K562 (cell line): ENCODE measurements around the gene IL17RC. TPM values are rescaled to one million over a fixed set of nuclear protein-coding genes. Genes with fewer than 3 reads are reported as not detected.

ENCODE experiments used
- ATAC-seq: fragments of 200-7000 bp; cut with Tn5 transposase; 3 replicates; pipeline ENCODE4 v1.9.1; 2020; ENCODE audit warnings: moderate library complexity
- BruUV-seq: library from RNA; stranded (reverse); fragments of 400-500 nt; replicated peaks from 2 replicates; lab custom pipeline; 2021; lab: Mats Ljungman, UMichigan
- CTCF ChIA-PET: fragments of 300-600 bp; formaldehyde crosslinking; extraction: SDS; loops from one replicate; lab custom pipeline; 2021; ENCODE audit warnings: low intra/inter-chr PET ratio; lab: Yijun Ruan, JAX
- POLR2A ChIA-PET: fragments of 300-600, 350-650 bp; sonication (Branson Sonifier 250); formaldehyde crosslinking; extraction: SDS; loops from one replicate; lab custom pipeline; 2021; ENCODE audit warnings: antibody characterized with exemption, inconsistent platforms; lab: Yijun Ruan, JAX
- DNase-seq, 4 experiments: peaks; one replicate each; pipeline versions ENCODE4 v3.0.0 to v3.0.0-alpha.2; 2011 to 2018; ENCODE audit warnings: low spot score in 3 of 4, mixed read lengths in 3 of 4; ENCODE audit errors: extremely low read depth in 1 of 4
- FAIRE-seq: peaks from 2 replicates; lab custom pipeline; 2011; peaks lifted over from hg19 to GRCh38; lab: Jason Lieb, UNC
- H2AFZ ChIP-seq: 2 replicates; pipeline ENCODE4 v1.6.0; 2011; ENCODE audit warnings: low read depth, low read length, control low read depth, inconsistent platforms
- H3K27ac ChIP-seq: fragments of 200-600 bp; 3 replicates; pipeline ENCODE4 v1.8.0; 2011; ENCODE audit warnings: low read depth, mild to moderate bottlenecking, control low read depth, inconsistent platforms, low read length, moderate library complexity, mixed read lengths; ENCODE audit errors: extremely low read depth
- H3K27me3 ChIP-seq, 2 experiments: fragments of 300-600 bp in 1 of 2; 2 replicates in 1 of 2; 3 replicates in 1 of 2; pipeline versions ENCODE4 v1.6.0 to v1.8.0; 2011; ENCODE audit warnings: inconsistent platforms in 2 of 2, low read length in 2 of 2, mild to moderate bottlenecking in 1 of 2, mixed read lengths in 1 of 2, moderate library complexity in 1 of 2; ENCODE audit not compliant: control insufficient read depth in 2 of 2, insufficient read depth in 2 of 2
- H3K36me3 ChIP-seq: fragments of 300-600 bp; 3 replicates; pipeline ENCODE4 v1.8.0; 2011; ENCODE audit warnings: mild to moderate bottlenecking, low read length, inconsistent platforms; ENCODE audit not compliant: control insufficient read depth, insufficient read depth
- H3K4me1 ChIP-seq, 2 experiments: fragments of 200-600 bp in 1 of 2; replicated peaks in 1 of 2; 2 replicates in 1 of 2; 3 replicates in 1 of 2; pipeline versions ENCODE4 v1.5.1 to v1.8.0; 2011; ENCODE audit warnings: inconsistent platforms in 2 of 2, low read length in 2 of 2, mild to moderate bottlenecking in 1 of 2, mixed read lengths in 1 of 2, moderate library complexity in 1 of 2; ENCODE audit not compliant: control insufficient read depth in 2 of 2, insufficient read depth in 2 of 2
- H3K4me2 ChIP-seq: 2 replicates; pipeline ENCODE4 v1.6.1; 2011; ENCODE audit warnings: low read length, control low read depth, inconsistent platforms, mixed read lengths; ENCODE audit not compliant: insufficient read depth
- H3K4me3 ChIP-seq: fragments of 200-600 bp; sonication (generic), shearing (Covaris generic); 2 replicates; pipeline ENCODE4 v1.5.1; 2016; ENCODE audit warnings: control low read depth, inconsistent platforms
- H3K79me2 ChIP-seq: fragments of 200-600 bp; 3 replicates; pipeline ENCODE4 v1.8.0; 2011; ENCODE audit warnings: low read length, inconsistent platforms; ENCODE audit not compliant: control insufficient read depth, insufficient read depth
- H3K9ac ChIP-seq, 2 experiments: 2 replicates each; pipeline versions ENCODE4 v1.6.0 to v1.6.1; 2011; ENCODE audit warnings: low read depth in 2 of 2, low read length in 2 of 2, control low read depth in 1 of 2, inconsistent platforms in 1 of 2, mild to moderate bottlenecking in 1 of 2, mixed read lengths in 1 of 2; ENCODE audit not compliant: insufficient read depth in 1 of 2
- H3K9me1 ChIP-seq: one replicate; pipeline ENCODE4 v1.6.0; 2011; ENCODE audit warnings: inconsistent platforms, mild to moderate bottlenecking, low read length, moderate library complexity; ENCODE audit not compliant: control insufficient read depth, insufficient read depth
- H3K9me3 ChIP-seq: replicated peaks from 2 replicates; pipeline ENCODE4 v1.5.1; 2011; ENCODE audit warnings: low read depth, low read length, inconsistent platforms; ENCODE audit not compliant: control insufficient read depth, insufficient read depth
- H4K20me1 ChIP-seq: replicated peaks from 2 replicates; pipeline ENCODE4 v1.6.1; 2011; ENCODE audit warnings: low read length, inconsistent platforms, mixed read lengths; ENCODE audit not compliant: control insufficient read depth, insufficient read depth
- FOXP1 ChIP-seq: sonication (generic); formaldehyde crosslinking; IDR thresholded peaks from 2 replicates; pipeline ENCODE4 v1.8.0; 2022; ENCODE audit warnings: mild to moderate bottlenecking, missing genetic modification reagents
- GATA2 ChIP-seq: sonication (generic); formaldehyde crosslinking; IDR thresholded peaks from 2 replicates; pipeline ENCODE4 v1.4.0; 2020; ENCODE audit warnings: mild to moderate bottlenecking, missing genetic modification reagents
- KAT7 ChIP-seq: sonication (generic); formaldehyde crosslinking; IDR thresholded peaks from 2 replicates; pipeline ENCODE4 v1.8.0; 2022; ENCODE audit warnings: missing genetic modification reagents, mild to moderate bottlenecking, borderline replicate concordance
- KDM2B ChIP-seq: fragments of 250-450 bp; sonication (Bioruptor Pico); IDR thresholded peaks from 2 replicates; pipeline ENCODE4 v1.8.0; 2021; ENCODE audit warnings: mild to moderate bottlenecking, moderate library complexity
- MTA3 ChIP-seq: fragments of 450-650 bp; formaldehyde crosslinking; IDR thresholded peaks from 2 replicates; pipeline ENCODE4 v1.6.1; 2017; ENCODE audit warnings: mild to moderate bottlenecking, borderline replicate concordance
- NRF1 ChIP-seq, 2 experiments: fragments of 450-650 bp; IDR thresholded peaks in 1 of 2; conservative IDR thresholded peaks in 1 of 2; 2 replicates each; pipeline ENCODE4 v1.6.1; 2014; ENCODE audit warnings: mild to moderate bottlenecking in 2 of 2
- PHF20 ChIP-seq: fragments of 450-650 bp; IDR thresholded peaks from 2 replicates; pipeline ENCODE4 v1.6.1; 2018; ENCODE audit not compliant: partially characterized antibody
- RAD21 ChIP-seq, 2 experiments: fragments of 250-450 bp in 1 of 2; fragments of 450-650 bp in 1 of 2; sonication (Bioruptor Pico) in 1 of 2; formaldehyde crosslinking in 1 of 2; IDR thresholded peaks in 1 of 2; conservative IDR thresholded peaks in 1 of 2; 2 replicates each; pipeline versions ENCODE4 v1.4.0 to v1.8.0; 2020 to 2022; ENCODE audit warnings: mild to moderate bottlenecking in 2 of 2, moderate library complexity in 1 of 2
- RBM22 ChIP-seq: fragments of 200-400 bp; formaldehyde crosslinking; IDR thresholded peaks from 2 replicates; pipeline ENCODE4 v1.6.1; 2018; ENCODE audit warnings: low read length, low read depth; ENCODE audit not compliant: poor library complexity, severe bottlenecking
- SMARCA5 ChIP-seq: fragments of 450-650 bp; IDR thresholded peaks from 2 replicates; pipeline ENCODE4 v1.6.1; 2016
- TEAD4 ChIP-seq, 2 experiments: sonication (generic) in 1 of 2; formaldehyde crosslinking in 1 of 2; IDR thresholded peaks; 2 replicates each; pipeline versions ENCODE4 v1.6.1 to v1.8.0; 2012 to 2022; ENCODE audit warnings: borderline replicate concordance in 1 of 2, inconsistent platforms in 1 of 2, low read length in 1 of 2, mild to moderate bottlenecking in 1 of 2, missing genetic modification reagents in 1 of 2
- ZNF274 ChIP-seq: IDR thresholded peaks from 2 replicates; pipeline ENCODE4 v1.6.1; 2011; ENCODE audit warnings: low read depth, mild to moderate bottlenecking, low read length, moderate library complexity, borderline replicate concordance
- ZNF639 ChIP-seq, 2 experiments: fragments of 200-800 bp in 1 of 2; sonication (Bioruptor generic) in 1 of 2; sonication (generic) in 1 of 2; formaldehyde crosslinking in 1 of 2; IDR thresholded peaks in 1 of 2; conservative IDR thresholded peaks in 1 of 2; 2 replicates each; pipeline versions ENCODE4 v1.5.0 to v1.6.1; 2016 to 2020; ENCODE audit warnings: missing compliant biosample characterization in 1 of 2, missing genetic modification characterization in 1 of 2, missing genetic modification reagents in 1 of 2
- ZSCAN29 ChIP-seq: fragments of 450-650 bp; IDR thresholded peaks from 2 replicates; pipeline ENCODE4 v1.6.1; 2017
- WGBS: fragments of 100-300 bp; shearing (Covaris generic); methylation state at CpG from one replicate; pipeline ENCODE4 v1.1.6; 2016; ENCODE audit warnings: low coverage, mixed read lengths; ENCODE audit not compliant: insufficient coverage; ENCODE audit errors: missing lambda C conversion rate; 5-methylcytosine and 5-hydroxymethylcytosine counted together
- in situ Hi-C: fragments of 300-500 bp; cut with MboI; formaldehyde crosslinking; loops from 4 replicates; pipeline ENCODE4 v1.15.0; 2018; ENCODE audit warnings: inconsistent platforms, mixed read lengths
- intact Hi-C: fragments of 100-400 bp; cut with micrococcal nuclease; formaldehyde crosslinking; loops from 2 replicates; pipeline ENCODE4 v1.14.2; 2022
- polyA plus RNA-seq, 8 experiments: library from polyadenylated mRNA; depleted of rRNA in 4 of 8; stranded (reverse) in 5 of 8; unstranded in 3 of 8; fragments of >200 nt; fragmentation: Nextera tagmentation in 2 of 8; fragmentation: Illumina TruSeq in 1 of 8; extraction: Ambion mirVana in 2 of 8; extraction: Trizol in 1 of 8; gene quantifications; 2 replicates each; pipeline versions ENCODE4 v1.2.1 to v1.2.3, GENCODE V29; 2011 to 2014; ENCODE audit warnings: inconsistent platforms in 1 of 8, missing spikeins in 1 of 8
- total RNA-seq, 7 experiments: library from RNA; depleted of rRNA in 6 of 7; stranded (reverse); fragments of >200 nt in 6 of 7; fragmentation: Illumina TruSeq in 2 of 7; extraction: Trizol in 2 of 7; gene quantifications; 2 replicates each; pipeline versions ENCODE4 v1.2.1 to v1.2.3, GENCODE V29; 2011 to 2021; ENCODE audit warnings: low replicate concordance in 1 of 7
- TF ChIP-seq, protein P1 (sequence below), 2 experiments: fragments of 150-350 bp in 1 of 2; IDR thresholded peaks; 2 replicates each; pipeline ENCODE4 v1.6.1; 2012 to 2016; ENCODE audit warnings: low read depth in 2 of 2, low read length in 2 of 2, mild to moderate bottlenecking in 1 of 2, moderate library complexity in 1 of 2

IL17RC gene
- total and polyA plus RNA-seq, 9 of the 15 experiments (the other 6 are each of a cell fraction or from before 2014, with no cell fraction given): 0.15 to 11.4 (median 7.1) TPM; not detected in 1

DNA sequence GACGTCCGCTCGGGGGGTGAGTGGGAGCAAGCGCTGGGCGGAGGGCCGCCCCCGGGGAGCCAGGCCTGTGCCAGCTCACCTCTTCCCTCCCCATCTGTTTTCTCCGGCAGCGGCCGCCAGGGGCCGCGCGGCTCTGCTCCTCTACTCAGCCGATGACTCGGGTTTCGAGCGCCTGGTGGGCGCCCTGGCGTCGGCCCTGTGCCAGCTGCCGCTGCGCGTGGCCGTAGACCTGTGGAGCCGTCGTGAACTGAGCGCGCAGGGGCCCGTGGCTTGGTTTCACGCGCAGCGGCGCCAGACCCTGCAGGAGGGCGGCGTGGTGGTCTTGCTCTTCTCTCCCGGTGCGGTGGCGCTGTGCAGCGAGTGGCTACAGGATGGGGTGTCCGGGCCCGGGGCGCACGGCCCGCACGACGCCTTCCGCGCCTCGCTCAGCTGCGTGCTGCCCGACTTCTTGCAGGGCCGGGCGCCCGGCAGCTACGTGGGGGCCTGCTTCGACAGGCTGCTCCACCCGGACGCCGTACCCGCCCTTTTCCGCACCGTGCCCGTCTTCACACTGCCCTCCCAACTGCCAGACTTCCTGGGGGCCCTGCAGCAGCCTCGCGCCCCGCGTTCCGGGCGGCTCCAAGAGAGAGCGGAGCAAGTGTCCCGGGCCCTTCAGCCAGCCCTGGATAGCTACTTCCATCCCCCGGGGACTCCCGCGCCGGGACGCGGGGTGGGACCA is 16.1 kb downstream of the IL17RC start:
- ChIA-PET POLR2A (interaction anchor here (0.6 to 3.4 kb wide), 26 partner anchors 10 to 386 kb away, joined by 3 to 15 read pairs (median 4); partner anchors contain the start of genes BRK1, EMC3, IL17RC and IL17RE), CTCF (interaction anchor here (0.5 to 1.3 kb wide), 7 partner anchors 50 to 573 kb away, joined by 3 to 7 read pairs (median 4); partner anchors contain the start of gene IRAK2)
- H3K4me2 ChIP-seq: peak overlapping the region; percentile 81
- H3K9me1 ChIP-seq: no peaks in the 10 kb centered on the region
- H2AFZ ChIP-seq: peak overlapping the region; percentile 89
- no peaks in the 10 kb centered on the region for H4K20me1 ChIP-seq
- FAIRE-seq (no peak), DNase-seq (peak; percentile 84 to 91 (median 88)), ATAC-seq (peak; percentile 87)
- H3K27me3 ChIP-seq: no peaks in the 10 kb centered on the region
- H3K4me3 ChIP-seq: peak overlapping the region; percentile 57
- WGBS: 2% methylated on average over 77 of the region's 77 CpGs
- BruUV-seq: TSS peak; percentile 90
- H3K4me1 ChIP-seq: peaks cover 11 to 43% of the 10 kb centered on the region in 2 experiments; a peak in 4 of 5 replicates
- peaks cover 26% of the 10 kb centered on the region for H3K36me3 ChIP-seq
- in situ Hi-C loops (no loop called here), intact Hi-C loops (loop anchor here (1.0 to 10.0 kb wide), 7 partner anchors 44 to 292 kb away; partner anchors contain the start of genes FANCD2 and VHL)
- no peaks in the 10 kb centered on the region for H3K9me3 ChIP-seq
- H3K79me2 ChIP-seq: peaks cover 20% of the 10 kb centered on the region
- H3K9ac ChIP-seq: peak overlapping the region; percentile 76 to 99
- H3K27ac ChIP-seq: peak overlapping the region; percentile 88
- TF ChIP-seq TEAD4 (IDR thresholded peaks at IDR 0.05; ENCODE audit: low read length): no peak
- TF ChIP-seq TEAD4 (CRISPR knock-in tag; IDR thresholded peaks at IDR 0.05; ENCODE audit: borderline replicate concordance): 0 out of 2 replicates have a peak, but pooled peaks have one; percentile 81
- no peak for TF ChIP-seq GATA2
- peak in 1 of 2 experiments; percentile 33; a peak in 1 of 4 replicates for TF ChIP-seq ZNF639 (CRISPR knock-in tag; conservative IDR thresholded peaks at IDR 0.05 in 1 of 2, IDR thresholded peaks at IDR 0.05 in 1 of 2)
- TF ChIP-seq, protein P1, sequence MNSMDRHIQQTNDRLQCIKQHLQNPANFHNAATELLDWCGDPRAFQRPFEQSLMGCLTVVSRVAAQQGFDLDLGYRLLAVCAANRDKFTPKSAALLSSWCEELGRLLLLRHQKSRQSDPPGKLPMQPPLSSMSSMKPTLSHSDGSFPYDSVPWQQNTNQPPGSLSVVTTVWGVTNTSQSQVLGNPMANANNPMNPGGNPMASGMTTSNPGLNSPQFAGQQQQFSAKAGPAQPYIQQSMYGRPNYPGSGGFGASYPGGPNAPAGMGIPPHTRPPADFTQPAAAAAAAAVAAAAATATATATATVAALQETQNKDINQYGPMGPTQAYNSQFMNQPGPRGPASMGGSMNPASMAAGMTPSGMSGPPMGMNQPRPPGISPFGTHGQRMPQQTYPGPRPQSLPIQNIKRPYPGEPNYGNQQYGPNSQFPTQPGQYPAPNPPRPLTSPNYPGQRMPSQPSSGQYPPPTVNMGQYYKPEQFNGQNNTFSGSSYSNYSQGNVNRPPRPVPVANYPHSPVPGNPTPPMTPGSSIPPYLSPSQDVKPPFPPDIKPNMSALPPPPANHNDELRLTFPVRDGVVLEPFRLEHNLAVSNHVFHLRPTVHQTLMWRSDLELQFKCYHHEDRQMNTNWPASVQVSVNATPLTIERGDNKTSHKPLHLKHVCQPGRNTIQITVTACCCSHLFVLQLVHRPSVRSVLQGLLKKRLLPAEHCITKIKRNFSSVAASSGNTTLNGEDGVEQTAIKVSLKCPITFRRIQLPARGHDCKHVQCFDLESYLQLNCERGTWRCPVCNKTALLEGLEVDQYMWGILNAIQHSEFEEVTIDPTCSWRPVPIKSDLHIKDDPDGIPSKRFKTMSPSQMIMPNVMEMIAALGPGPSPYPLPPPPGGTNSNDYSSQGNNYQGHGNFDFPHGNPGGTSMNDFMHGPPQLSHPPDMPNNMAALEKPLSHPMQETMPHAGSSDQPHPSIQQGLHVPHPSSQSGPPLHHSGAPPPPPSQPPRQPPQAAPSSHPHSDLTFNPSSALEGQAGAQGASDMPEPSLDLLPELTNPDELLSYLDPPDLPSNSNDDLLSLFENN (IDR thresholded peaks at IDR 0.05; ENCODE audit: low read depth in 2 of 2, low read length in 2 of 2): no peak
- 0 out of 2 replicates have a peak, but pooled peaks have one; percentile 50 for TF ChIP-seq ZSCAN29
- peak; percentile 97 for TF ChIP-seq KAT7 (CRISPR knock-in tag)
- TF ChIP-seq KDM2B: 0 out of 2 replicates have a peak, but pooled peaks have one; percentile 12
- TF ChIP-seq RAD21 (CRISPR knock-in tag; conservative IDR thresholded peaks at IDR 0.05 in 1 of 2, IDR thresholded peaks at IDR 0.05 in 1 of 2): peak; percentile 85 to 86
- TF ChIP-seq SMARCA5: 0 out of 2 replicates have a peak, but pooled peaks have one; percentile 46
- peak; percentile 50 to 65; a peak in 3 of 4 replicates for TF ChIP-seq NRF1 (conservative IDR thresholded peaks at IDR 0.05 in 1 of 2, IDR thresholded peaks at IDR 0.05 in 1 of 2)
- peak; percentile 65; the same call in 1 of the 2 replicates for TF ChIP-seq FOXP1 (CRISPR knock-in tag)
- TF ChIP-seq RBM22: peak; percentile 35
- peak; percentile 93; the same call in 1 of the 2 replicates for TF ChIP-seq MTA3
- TF ChIP-seq PHF20: peak; percentile 76
- no peak for TF ChIP-seq ZNF274
